GM18861 (cell line): ENCODE measurements around the gene ASPRV1.
"Not testable (repeated sequence)": the region's sequence is repeated elsewhere in the genome, so short reads cannot be mapped to it uniquely, and the experiment has no call there.

Experiments
- ATAC-seq: cut with Tn5 transposase; IDR thresholded peaks from one replicate; pipeline ENCODE4 v1.9.1; 2021; ENCODE audit not compliant: unreplicated experiment

ASPRV1 gene

DNA sequence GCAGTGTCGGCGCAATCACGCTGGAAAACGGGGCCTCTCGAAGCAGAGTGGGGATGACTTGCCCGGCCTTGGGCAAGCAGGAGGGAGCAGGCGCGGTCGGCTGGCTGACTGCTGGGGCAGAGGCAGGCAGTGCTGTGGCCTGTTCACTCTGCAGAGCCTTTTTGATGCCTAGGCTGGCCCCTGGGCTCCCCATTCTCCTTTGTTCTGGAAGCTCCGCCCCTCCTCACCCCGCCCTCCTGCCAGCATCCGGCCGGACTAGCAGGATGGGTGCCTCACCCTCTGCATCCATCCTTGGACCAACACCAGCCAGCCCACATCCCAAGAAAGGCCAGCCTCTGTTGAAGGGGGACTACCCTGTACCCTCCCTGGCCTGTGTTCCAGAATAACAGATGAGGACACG is at the start of gene ASPRV1:
Gene ASPRV1 (minus strand): TSS at position 136 of the 400 bp plus-strand sequence. CDS start 195 bp downstream, outside the sequence.
- ATAC-seq, result no peak

- ATAC-seq, result no peak
These were observed 49.2 kb upstream of the ASPRV1 start for GRCh38 chr2:70010576-70011111.

- ATAC-seq, result no peak
These were observed 48.5 kb upstream of the ASPRV1 start for GRCh38 chr2:70009762-70010575.

- ATAC-seq, result no peak
These were observed 46.9 kb upstream of the ASPRV1 start for GRCh38 chr2:70008290-70008689.

GRCh38 chr2:70007151-70007550 is 45.7 kb upstream of the ASPRV1 start:
- no peak for ATAC-seq

DNA sequence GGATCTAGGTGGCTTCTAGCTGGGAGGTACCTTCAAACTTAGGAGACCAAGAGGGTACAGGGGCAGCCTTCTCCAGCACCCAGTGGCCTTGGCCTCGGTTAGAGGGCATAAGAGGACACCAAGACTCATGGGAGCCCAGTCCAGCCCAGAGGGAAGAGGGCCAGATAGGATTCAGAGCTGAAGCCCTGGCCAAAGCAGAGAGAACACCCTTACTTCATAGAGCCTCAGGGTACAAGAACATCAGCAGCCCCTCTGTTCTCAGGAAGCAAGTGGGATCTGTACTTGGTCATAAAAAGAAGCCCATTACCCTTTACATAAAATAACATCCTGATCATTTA is 45.0 kb upstream of the ASPRV1 start:
- ATAC-seq, result no peak

GRCh38 chr2:70005752-70006446 is 44.5 kb upstream of the ASPRV1 start:
- no peak for ATAC-seq

DNA sequence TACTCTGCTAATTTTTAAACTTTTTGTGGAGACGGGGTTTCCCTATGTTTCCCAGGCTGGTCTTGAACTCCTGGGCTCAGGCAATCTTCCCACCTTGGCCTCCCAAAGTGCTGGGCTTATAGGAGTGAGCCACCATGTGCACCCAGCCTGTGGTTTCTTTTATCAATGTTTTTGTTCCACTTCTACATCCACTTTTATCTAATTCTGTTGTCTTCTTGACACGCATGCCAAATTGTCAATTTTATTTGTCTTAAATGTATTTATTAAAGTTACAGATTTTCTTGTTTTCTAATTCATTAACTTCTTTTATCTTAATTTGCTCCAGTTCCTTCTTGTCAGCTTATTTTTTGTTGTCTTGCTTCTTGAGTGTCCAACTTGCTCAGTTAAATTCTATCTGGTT is 43.8 kb upstream of the ASPRV1 start:
- ATAC-seq, result no peak

DNA sequence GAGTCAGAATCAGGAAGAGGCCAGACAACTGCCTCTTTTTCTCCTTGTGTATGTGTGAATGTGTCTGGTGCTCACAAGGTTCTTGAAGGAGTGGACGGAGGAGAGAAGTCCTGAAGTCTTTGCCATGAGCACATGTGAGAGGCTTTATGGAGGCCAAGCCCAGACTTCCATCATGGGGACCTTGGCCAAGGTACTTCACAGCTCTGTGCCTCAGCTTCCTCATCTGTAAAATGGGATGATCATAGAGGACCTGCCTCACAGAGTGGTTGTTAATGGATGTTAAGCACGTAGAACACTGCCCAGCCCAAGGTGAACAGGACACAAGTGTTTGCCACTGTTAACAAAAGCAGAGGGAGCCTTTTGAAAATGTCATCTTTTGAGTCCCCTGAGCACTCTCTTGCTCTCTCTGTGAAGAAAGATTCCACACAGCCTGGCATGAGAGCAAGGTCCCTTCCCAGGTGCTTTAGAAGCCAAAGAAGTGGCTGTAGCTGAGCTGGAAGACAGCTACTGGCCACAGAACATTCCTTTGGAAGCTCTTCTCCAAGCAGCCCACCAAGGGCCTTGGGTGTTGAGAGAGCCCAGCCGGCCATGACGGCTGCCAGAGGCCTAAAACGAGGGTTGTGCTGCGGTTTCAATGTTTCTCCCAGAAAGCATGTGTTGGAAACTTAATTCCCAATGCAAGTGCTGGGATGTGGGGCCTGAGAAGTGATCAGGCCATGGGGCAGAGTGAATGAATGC is 41.8 kb upstream of the ASPRV1 start:
- no peak for ATAC-seq

DNA sequence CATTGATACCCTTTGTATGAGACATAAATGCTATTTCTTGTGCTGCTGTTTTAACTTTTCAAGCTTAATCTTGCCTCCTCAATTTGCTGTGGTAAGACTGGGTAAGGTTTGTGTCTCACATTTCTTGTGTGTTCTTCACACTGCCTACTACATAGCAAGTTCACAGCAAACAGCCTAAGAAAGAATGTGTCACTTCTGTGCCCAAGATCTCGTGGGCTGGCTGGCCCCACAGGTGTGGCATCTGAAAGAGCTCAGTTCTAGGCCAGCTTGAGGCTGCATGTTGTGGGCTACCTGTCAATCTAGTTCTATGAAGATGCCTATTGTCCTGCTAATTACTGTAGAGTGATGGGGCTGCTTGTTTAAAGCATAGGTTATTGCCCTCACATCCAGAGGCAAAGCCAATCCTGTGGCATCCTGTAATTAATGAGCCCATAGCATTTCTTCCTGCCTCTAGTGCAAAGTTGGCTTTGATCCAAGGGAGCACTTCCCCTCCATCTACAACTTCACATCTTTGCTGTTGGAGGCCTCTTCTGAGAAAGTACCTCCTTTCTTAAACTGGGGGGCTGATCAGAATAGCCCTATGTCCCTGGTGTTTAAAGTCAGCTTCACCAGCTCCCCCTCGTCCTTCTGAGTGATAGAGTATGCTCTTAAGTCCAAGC is 40.9 kb upstream of the ASPRV1 start:
- no peak for ATAC-seq

DNA sequence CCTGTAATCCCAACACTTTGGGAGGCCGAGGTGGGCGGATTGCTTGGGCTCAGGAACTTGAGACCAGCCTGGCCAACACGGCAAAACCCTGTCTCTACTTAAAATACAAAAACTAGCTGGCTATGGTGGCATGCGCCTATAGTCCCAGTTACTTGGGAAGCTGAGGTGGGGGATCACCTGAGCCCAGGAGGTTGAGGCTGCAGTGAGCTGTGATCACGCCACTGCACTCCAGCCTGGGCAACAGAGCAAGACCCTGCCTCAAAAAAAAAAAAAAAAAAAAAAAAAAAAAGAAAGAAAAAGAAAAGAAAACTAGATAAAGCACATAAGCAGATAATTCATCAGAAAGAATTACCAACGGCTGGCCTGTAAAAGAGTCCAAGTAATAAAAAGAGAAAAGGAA is 39.1 kb upstream of the ASPRV1 start:
- not testable (repeated sequence) for ATAC-seq

DNA sequence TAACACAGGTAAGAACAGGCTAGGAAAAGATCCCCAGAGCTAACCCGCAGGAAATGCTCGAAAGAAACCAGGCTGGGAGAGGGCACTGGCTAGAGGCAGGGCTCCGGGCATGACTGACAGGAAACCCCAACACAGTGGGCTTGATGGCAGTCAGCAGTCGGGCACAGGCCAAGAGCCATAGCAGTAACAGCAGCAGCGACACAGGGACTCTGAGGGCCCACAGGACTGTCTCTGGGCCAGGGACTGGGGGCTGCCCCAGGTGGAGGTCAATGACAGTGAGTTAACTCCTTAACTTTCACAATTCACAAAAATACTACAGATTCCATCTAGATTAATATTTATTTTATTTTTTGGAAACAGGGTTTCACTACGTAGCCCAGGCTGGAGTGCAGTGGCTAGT is 37.3 kb upstream of the ASPRV1 start:
- ATAC-seq, result no peak

DNA sequence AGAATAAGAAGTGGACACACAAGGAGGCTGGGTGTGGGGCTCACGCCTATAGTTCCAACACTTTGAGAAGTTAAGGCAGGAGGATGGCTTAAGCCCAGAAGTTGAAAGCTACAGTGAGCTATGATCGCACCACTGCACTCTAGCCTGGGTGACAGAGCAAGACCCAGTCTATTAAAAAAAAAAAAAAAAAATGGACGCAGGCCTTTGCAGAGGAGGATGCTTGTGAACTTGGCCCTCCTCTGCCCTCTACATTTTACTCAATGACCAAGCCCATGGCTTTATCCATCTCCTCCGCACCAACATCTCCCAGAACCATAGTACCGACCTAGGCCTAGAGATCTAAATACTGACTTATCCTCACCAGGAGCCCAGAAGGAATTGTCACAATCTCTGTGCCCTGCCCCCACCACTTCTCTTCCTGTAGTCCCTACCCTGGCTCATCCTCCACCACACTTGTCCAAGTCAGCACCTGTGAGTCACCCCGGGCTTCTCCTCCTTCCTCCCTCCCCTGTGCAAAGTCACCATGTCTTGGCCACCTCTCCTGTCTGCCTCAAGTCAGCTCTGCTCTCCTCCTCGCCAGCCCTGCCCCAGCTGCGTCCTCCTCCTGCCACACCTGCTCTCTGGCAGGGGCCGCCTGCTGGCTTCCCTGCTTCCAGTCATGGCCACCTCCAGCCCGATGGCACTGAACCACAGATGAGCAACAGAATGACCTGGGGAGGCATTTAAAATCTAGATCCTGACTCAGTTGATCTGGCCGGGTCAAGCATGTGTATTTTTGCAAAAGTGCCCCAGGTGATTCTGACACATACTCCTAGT is 35.8 kb upstream of the ASPRV1 start:
- ATAC-seq, result no peak

DNA sequence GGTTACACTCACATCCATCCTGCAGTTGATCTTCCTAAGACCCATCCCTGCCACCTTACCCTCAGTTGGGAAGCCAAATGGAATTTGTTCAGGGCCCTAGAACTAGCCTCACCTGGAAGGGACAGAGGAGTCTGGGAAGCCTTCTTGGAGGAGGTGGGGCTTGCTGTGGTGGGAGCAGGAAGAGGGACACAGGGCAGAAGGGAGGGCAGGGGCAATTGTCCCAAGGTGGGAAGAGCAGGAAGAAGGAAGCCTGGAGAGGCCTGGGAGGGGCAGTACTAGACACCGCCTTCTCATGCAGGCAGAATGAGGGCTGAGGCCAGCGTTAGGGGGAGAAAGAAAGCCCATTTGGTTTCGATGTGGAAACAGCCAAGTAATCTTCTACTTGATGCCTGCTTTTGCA is 34.1 kb upstream of the ASPRV1 start:
- no peak for ATAC-seq

GRCh38 chr2:69994166-69994565 is 32.7 kb upstream of the ASPRV1 start:
- ATAC-seq, result no peak

- ATAC-seq, result no peak
These were observed 32.3 kb upstream of the ASPRV1 start for GRCh38 chr2:69993708-69994107.

GRCh38 chr2:69993048-69993565 is 31.7 kb upstream of the ASPRV1 start:
- no peak for ATAC-seq

- no peak for ATAC-seq
These were observed 31.0 kb upstream of the ASPRV1 start for GRCh38 chr2:69992310-69993047.

GRCh38 chr2:69989441-69990105 is 28.1 kb upstream of the ASPRV1 start:
- no peak for ATAC-seq
